OCI-M1 (cell line): ENCODE data around the gene PPP1R1A.

Experiments used
- DNase-seq: peaks from one replicate; lab custom pipeline; 2025; lab: John Stamatoyannopoulos, UW

PPP1R1A gene

GRCh38 chr12:54571193-54572188 is 17.0 kb downstream of the PPP1R1A start:
- DNase-seq: no peak

- no peak for DNase-seq
Observed at GRCh38 chr12:54569995-54570528, 18.4 kb downstream of the PPP1R1A start.

GRCh38 chr12:54569072-54569471 is 19.4 kb downstream of the PPP1R1A start:
- DNase-seq: no peak

DNA sequence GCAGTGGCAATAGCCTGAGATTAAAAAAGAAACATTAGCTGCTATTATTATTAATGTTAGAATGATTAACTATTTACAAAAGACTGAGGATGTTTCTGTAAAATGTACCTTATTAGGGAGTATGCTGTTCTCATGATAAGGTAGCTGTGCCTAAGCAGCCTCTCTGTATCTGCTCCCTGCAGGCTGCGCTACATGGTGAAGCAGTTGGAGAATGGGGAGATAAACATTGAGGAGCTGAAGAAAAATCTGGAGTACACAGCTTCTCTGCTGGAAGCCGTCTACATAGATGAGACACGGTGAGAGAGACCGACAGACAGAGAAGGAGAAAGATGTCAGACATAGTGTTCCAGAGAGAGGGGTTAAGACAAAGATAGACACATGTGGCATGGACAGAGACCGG is 21.7 kb downstream of the PPP1R1A start:
- no peak for DNase-seq

GRCh38 chr12:54565986-54566544 is 22.4 kb downstream of the PPP1R1A start:
- DNase-seq: no peak

DNA sequence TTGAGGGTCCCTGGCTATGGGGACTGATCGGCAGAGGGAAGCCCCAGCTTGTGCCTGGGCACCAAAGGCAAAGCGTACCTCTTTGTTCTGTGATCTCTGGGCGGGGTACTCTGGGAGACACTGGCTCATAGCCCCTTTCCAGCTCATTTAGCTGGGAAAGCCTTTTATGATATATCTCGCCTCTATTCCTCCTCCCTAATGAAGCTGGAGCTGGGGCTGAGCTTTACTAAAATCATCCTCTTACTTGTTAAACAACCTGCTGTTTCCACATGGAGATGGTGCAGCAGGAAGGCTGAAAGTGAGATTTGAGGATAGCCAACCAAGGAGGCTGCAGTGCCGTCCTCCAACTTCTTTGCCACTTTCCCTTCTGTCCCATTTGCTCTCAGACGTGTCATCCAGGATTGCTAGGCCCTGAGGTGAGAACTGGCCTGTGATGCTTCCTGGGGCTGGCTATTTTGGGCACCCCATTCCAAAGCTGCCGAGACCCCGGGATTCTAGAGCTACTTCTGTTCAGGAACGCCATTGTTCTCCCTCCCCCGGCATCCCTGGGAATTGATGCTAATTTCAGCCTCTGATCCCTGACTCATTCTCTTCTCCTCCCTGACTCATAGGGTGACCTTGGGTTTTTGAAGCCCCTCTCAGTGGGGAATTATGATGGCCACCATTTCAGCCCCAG is 23.0 kb downstream of the PPP1R1A start:
- no peak for DNase-seq

- DNase-seq: no peak
Observed at GRCh38 chr12:54564768-54565167, 23.7 kb downstream of the PPP1R1A start.

DNA sequence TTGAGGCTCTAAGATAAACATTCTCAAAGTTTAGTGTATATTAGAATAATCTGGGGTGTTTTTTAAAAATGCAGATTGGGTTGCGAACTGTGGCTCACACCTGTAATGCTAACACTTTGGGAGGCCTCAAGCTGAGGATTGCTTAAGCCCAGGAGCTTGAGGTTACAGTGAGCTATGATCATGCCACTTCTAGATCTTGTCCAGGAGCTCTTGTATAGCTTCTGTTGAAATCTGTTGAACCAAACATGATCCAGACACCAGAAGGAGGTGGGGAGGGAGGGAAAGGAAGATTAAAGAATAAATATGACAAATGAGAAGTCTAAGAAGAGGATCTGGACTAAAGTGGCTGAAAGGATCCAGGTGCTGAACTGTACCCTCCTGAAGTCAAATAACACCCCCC is 24.7 kb downstream of the PPP1R1A start:
- no peak for DNase-seq

- DNase-seq: no peak
Observed at GRCh38 chr12:54562750-54563356, 25.6 kb downstream of the PPP1R1A start.

DNA sequence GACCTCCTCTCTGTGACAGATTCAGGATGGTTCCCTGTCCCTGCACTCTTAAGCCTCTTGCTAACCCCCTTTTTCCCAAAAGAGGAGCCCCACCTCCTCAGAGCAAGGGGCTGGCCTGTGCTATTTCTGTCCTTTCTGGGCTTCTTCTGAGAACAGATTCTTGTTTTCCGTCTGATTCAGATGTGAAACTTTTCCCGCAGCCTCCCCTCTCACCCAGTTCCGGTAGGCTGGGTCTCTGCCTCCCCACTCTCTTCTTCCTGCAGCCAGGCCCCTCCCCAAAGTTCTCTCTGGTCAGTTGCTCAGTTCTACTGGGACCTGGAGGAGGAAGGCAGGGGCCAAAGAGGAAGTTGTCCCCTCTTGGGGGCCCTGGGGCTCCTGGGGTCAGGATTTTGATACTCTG is 27.3 kb downstream of the PPP1R1A start:
- peak; percentile 27 for DNase-seq

GRCh38 chr12:54560374-54560858 is 28.0 kb downstream of the PPP1R1A start:
- DNase-seq: peak; percentile 97

DNA sequence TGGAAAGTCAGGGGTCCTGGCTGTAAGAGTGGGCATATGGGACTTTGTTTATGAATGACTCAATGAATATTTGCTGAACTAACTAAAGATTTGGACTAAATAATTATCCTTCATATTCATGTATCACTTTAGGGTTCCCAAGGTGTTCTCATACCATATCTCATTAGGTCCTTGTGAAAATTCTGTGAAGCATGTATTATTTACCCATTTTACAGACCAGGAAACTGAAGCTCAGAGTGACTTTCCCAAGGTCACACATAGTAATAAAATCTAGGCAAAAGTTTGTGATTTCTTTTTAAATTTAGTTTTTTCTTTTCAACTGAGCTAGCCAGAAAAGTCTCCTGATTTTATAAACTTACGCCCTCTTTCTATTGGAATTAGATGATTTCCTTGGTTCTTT is 29.7 kb downstream of the PPP1R1A start:
- DNase-seq: no peak

DNA sequence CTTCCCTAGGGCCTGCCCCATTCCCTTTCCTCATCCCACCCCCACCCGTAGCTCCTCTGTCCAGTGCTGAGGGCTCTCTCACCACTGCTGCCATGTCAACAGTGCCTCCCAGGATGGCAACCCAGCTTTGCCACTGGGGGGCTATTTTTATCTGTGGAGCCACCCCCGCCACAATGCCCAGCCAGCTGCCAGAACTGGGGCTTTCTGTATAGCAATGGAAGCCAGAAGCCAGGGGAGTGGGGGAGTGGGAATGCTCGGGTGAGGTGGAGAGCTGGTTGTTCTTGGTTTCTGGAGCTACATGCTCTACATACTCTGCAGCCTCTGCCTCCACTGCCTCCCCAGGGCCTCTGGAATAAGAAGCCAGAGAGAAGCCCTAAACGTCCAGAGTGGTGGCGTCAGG is 30.1 kb downstream of the PPP1R1A start:
- DNase-seq: no peak

- DNase-seq: no peak
Observed at GRCh38 chr12:54555670-54556257, 32.7 kb downstream of the PPP1R1A start.

DNA sequence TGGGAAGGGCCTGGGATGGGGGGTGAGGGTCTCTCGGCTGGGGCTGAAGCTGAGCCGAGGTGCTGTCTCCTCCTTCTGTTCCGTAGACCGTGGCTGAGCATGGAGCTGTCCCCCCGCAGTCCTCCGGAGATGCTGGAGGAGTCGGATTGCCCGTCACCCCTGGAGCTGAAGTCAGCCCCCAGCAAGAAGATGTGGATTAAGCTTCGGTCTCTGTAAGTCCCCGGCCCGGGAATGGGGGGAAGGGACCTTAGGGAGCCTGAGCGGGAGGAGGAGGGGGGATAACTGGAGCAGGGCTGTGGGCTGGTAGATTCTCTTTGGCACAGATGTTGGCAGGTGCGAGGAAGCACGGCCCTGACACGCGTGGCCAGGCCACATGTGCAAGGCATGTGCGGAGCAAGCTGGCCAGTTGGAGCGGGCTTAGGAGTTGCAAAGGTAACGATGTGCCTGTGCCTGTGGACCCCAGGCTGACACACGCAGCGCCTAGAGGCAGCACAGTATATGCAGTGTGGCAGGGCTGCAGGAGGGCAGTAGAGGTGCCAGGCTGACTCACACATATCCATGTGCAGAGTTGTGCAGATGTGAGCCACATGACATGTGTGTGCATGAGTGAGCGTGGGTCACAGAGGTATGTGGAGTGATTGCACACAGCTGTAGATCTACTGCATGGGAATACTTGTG is 38.5 kb downstream of the PPP1R1A start:
- no peak for DNase-seq

DNA sequence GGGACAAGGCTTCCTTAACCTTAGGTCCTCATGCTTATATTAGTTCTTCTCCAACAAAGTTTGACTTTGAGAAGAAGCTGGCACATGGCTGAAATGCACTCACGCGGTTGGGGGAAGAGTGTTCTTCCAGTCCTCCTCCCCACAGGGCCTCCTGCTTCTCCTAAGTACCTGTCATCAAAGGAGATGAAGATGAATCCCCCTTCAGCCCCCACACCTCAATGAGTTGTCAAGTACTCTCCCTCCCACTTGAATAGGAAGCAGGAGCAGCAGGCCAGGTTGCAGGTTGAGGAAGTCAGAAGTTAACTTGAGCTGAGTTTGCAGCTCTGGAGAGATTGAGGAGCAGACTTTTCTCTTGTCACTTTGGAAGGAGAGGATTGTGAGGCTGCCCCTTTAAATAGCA is 41.9 kb downstream of the PPP1R1A start:
- no peak for DNase-seq

DNA sequence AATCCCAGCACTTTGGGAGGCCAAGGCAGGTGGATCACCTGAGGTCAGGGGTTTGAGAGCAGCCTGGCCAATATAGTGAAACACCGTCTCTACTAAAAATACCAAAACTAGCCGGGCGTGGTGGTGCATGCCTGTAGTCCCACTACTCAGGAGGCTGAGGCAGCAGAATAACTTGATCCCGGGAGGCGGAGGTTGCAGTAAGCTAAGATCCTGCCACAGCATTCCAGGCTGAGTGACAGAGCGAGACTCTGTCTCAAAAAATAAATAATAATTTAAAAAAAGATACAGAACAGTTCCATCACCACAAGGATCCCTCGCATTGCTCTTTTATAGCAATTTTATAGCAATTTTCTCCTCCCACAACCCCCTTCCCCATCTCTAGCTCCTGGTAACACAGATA is 43.7 kb downstream of the PPP1R1A start:
- DNase-seq: no peak

GRCh38 chr12:54543526-54543925 is 44.9 kb downstream of the PPP1R1A start:
- no peak for DNase-seq

DNA sequence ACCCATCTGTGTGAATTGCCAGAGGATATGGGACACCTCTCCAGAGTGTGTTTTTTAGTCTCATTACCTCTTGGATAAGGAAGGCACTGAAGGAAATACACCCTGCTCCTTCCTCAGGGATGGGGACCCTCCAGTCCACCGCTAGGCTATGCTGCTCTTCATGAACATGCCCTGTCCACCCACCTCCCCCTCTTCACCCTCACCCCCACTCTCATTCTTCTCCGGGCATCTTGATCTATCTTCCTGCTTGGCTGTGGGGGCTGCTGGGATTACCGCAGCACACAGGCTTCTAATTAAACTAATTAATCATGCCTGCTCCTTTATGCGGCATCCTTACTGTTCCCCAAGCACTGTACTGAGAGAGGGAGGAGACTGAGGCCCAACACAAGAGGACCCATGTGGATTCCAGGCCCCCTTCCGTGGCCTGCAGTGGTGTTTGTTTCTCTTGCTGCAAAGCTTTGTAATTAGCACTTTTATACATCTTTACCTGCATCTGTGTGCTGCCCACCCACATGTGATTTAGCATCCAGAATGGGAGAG is 46.6 kb downstream of the PPP1R1A start:
- DNase-seq: no peak

DNA sequence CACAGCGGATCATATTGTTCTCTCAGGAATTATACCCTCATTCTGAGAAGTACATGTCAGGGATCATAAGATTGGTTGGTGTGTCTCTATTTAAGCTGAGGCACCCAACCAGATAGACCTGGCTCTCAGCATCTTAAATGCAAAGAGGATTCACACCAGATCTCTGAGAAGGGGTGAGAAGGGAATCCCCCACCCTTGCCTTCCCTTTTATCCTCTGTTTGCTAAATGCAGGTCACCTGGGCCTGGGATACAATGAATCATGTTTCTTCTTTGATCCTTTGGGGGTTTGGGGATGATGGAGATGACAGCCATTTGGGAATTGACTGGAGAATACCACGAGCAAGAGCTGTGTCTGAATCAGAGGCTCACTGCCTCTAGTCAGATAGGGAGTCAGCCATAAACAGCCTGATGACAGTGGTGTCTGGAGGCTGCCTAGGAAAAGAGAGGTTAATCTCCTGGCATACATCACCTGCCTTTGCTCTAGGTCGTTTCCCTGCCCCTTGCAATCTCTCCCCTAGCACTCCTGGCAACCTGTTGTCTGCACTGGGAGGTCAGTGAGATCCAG is 50.2 kb downstream of the PPP1R1A start:
- DNase-seq: no peak
